Activated CD4-positive, alpha-beta T cell treated with anti-CD3 and anti-CD28 coated beads, Interleukin-2, amount 10 ng/mL, durations not matched to agents 7 days and 5 days (primary cell): ENCODE results near the gene MYO1E. TPM values are rescaled to one million over a fixed set of nuclear protein-coding genes. Genes with fewer than 3 reads are reported as not detected.
"Not testable (repeated sequence)": the region's sequence is repeated elsewhere in the genome, so short reads cannot be mapped to it uniquely, and the experiment has no call there.

ENCODE experiments used
- CTCF ChIA-PET: fragments of 350-600 bp; sonication (Branson Sonifier 250); formaldehyde crosslinking; loops from one replicate; lab custom pipeline; 2021; ENCODE audit warnings: antibody characterized with exemption; lab: Charles Lee
- POLR2A ChIA-PET: fragments of 350-600 bp; sonication (Branson Sonifier 250); formaldehyde crosslinking; loops from one replicate; lab custom pipeline; 2021; ENCODE audit warnings: antibody characterized with exemption; lab: Charles Lee
- DNase-seq: peaks from one replicate; pipeline ENCODE4 v3.0.0-alpha.2; 2020
- H3K27ac Mint-ChIP-seq: one replicate; pipeline ENCODE4 v1.8.0; 2021; ENCODE audit warnings: mild to moderate bottlenecking, moderate library complexity, mixed read lengths
- H3K27me3 Mint-ChIP-seq: one replicate; pipeline ENCODE4 v1.8.0; 2021; ENCODE audit warnings: mixed read lengths
- H3K36me3 Mint-ChIP-seq: one replicate; pipeline ENCODE4 v1.8.0; 2021; ENCODE audit warnings: low read depth, mixed read lengths
- H3K4me1 Mint-ChIP-seq: one replicate; pipeline ENCODE4 v1.8.0; 2021; ENCODE audit warnings: mixed read lengths
- H3K4me3 Mint-ChIP-seq: one replicate; pipeline ENCODE4 v1.8.0; 2021; ENCODE audit warnings: mild to moderate bottlenecking, moderate library complexity, mixed read lengths
- H3K9me3 Mint-ChIP-seq: one replicate; pipeline ENCODE4 v1.8.0; 2021; ENCODE audit warnings: mixed read lengths
- total RNA-seq, 2 experiments: library from RNA; stranded (reverse); gene quantifications; one replicate each; pipeline ENCODE4 v1.2.3, GENCODE V29; 2021

The MYO1E gene
- total RNA-seq, 2 experiments from 2014 or later, result 12.9 to 14.0 TPM

GRCh38 chr15:59292442-59293151 lies 80.1 kb downstream of the MYO1E start:
- no peaks in the 10 kb centered on the region for H3K36me3 Mint-ChIP-seq

DNA sequence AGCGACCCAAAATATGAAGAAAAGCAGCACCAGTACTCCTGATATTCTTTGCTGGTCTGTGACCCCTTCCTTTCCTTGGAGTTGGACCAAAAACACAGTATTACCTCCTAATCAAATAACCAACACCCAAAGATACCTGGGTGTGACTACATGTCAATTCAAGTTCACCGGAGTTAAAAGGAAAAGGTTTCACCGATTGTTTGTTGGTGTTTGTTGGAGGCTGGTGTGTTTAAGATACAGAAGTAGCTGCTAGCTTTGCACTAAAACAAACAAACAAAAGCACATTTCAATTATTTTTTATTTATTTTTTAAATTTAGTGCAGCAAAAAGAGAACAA lies 81.5 kb downstream of the MYO1E start:
- no peak for DNase-seq
- Mint-ChIP-seq H3K27ac (no peak overlapping the region), H3K36me3 (no peaks in the 10 kb centered on the region), H3K4me1 (no peaks in the 10 kb centered on the region), H3K4me3 (no peak overlapping the region), H3K9me3 (no peaks in the 10 kb centered on the region), H3K27me3 (peaks cover 10% of the 10 kb centered on the region)
- CTCF ChIA-PET, result interaction anchor here (1.2 kb wide), 1 partner anchor 14 kb away, joined by 3 read pairs; no protein-coding TSS in a partner anchor
- POLR2A ChIA-PET, result no interaction called here

More at GRCh38 chr15:59292442-59293151, 80.1 kb downstream of the MYO1E start:
- Mint-ChIP-seq H3K27ac (no peak overlapping the region), H3K27me3 (peaks cover 10% of the 10 kb centered on the region), H3K4me3 (no peak overlapping the region), H3K4me1 (peaks cover 2% of the 10 kb centered on the region), H3K9me3 (no peaks in the 10 kb centered on the region)
- ChIA-PET POLR2A (no interaction called here), CTCF (no interaction called here)
- DNase-seq, result no peak

DNA sequence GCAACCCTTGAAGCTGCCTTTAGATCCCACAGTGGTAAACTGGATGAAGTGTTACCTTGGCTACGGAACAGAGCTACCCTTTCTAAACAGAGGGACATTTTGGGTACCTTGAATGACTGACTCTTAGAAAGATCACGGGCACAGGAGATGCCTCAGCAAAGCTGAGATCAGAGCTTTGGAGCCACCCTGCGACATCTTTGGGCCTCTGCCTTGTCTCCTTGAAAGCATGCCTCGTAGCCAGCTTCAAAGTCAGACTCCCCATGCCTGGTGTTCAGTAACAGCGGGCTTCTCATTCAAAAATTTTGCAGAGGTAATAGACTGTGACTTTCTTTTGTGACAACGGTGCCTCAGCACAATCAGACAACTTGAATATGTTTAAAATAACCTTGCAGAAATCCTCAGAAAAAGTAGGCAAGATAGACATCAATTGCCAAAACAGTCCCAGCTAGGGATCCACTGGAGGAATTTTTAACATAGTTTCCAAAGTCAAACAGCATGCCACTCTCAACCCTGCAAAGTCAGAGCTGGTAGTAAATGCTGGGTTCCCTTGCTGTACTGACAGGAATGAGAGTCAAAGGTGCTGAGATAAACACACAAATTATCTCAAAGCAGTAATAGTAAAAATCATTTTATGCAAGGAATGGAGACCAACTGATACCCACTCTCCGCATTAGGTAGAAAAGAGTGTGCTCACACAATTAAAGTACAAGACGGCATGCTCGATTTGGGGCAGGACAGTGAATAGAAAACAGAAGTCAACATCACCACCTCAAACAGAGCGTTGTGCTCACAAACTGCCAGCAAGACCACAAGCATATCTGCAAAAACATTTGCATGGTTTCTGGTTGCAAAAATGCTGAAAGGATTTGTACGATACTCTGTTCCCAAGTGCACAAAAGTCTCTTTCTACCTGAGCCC lies 82.1 kb downstream of the MYO1E start:
- H3K4me1 Mint-ChIP-seq, result no peaks in the 10 kb centered on the region
- H3K27ac Mint-ChIP-seq, result no peak overlapping the region
- peaks cover 10% of the 10 kb centered on the region for H3K27me3 Mint-ChIP-seq
- CTCF ChIA-PET, result interaction anchor here (1.2 to 1.7 kb wide), 2 partner anchors 13 to 35 kb away, joined by 3 read pairs; no protein-coding TSS in a partner anchor
- POLR2A ChIA-PET, result no interaction called here
- H3K36me3 Mint-ChIP-seq, result no peaks in the 10 kb centered on the region
- DNase-seq, result no peak
- no peaks in the 10 kb centered on the region for H3K9me3 Mint-ChIP-seq
- H3K4me3 Mint-ChIP-seq, result no peak overlapping the region

GRCh38 chr15:59289574-59289973 lies 83.1 kb downstream of the MYO1E start:
- POLR2A ChIA-PET, result no interaction called here
- H3K36me3 Mint-ChIP-seq, result no peaks in the 10 kb centered on the region

GRCh38 chr15:59283717-59284391 lies 88.8 kb downstream of the MYO1E start:
- Mint-ChIP-seq H3K9me3 (no peaks in the 10 kb centered on the region), H3K4me1 (peaks cover 9% of the 10 kb centered on the region), H3K4me3 (no peak overlapping the region), H3K36me3 (no peaks in the 10 kb centered on the region), H3K27ac (no peak overlapping the region), H3K27me3 (peaks cover 16% of the 10 kb centered on the region)
- CTCF ChIA-PET, result interaction anchor here (1.1 to 2.6 kb wide), 2 partner anchors 11 to 42 kb away, joined by 4 to 13 read pairs; no protein-coding TSS in a partner anchor
- POLR2A ChIA-PET, result interaction anchor here (0.5 kb wide), 1 partner anchor 16 kb away, joined by 3 read pairs; no protein-coding TSS in a partner anchor
- DNase-seq, result no peak

More at GRCh38 chr15:59289574-59289973, 83.1 kb downstream of the MYO1E start:
- H3K27ac Mint-ChIP-seq, result no peak overlapping the region
- H3K9me3 Mint-ChIP-seq, result no peaks in the 10 kb centered on the region
- H3K4me3 Mint-ChIP-seq, result no peak overlapping the region
- H3K27me3 Mint-ChIP-seq, result peaks cover 10% of the 10 kb centered on the region
- DNase-seq, result no peak
- H3K4me1 Mint-ChIP-seq, result no peaks in the 10 kb centered on the region
- CTCF ChIA-PET, result interaction anchor here (1.7 kb wide), 1 partner anchor 36 kb away, joined by 3 read pairs; no protein-coding TSS in a partner anchor

- H3K4me3 Mint-ChIP-seq, result peak overlapping the region; percentile 22
- no peaks in the 10 kb centered on the region for H3K9me3 Mint-ChIP-seq
- H3K27me3 Mint-ChIP-seq, result peaks cover 26% of the 10 kb centered on the region
- no peak for DNase-seq
- no peaks in the 10 kb centered on the region for H3K36me3 Mint-ChIP-seq
- ChIA-PET POLR2A (no interaction called here), CTCF (no interaction called here)
- no peak overlapping the region for H3K27ac Mint-ChIP-seq
- H3K4me1 Mint-ChIP-seq, result peaks cover 9% of the 10 kb centered on the region
Measured at GRCh38 chr15:59282515-59283337, 89.9 kb downstream of the MYO1E start.

DNA sequence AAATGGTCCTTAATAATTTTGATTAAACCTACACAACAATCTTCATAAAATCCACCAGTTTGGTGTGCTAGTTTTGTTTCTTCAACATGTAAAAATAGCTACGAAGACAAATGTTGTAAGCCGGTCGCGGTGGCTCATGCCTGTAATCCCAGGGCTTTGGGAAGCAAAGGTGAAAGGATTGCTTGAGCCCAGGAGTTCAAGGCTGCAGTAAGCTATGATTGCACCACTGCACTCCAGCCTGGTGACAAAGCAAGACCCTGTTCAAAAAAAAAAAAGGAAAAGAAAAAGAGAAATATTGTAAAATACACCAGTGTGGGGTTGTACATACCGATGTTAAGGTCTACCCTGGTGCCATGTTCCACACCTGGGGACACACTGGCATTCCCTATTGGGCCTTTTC lies 91.0 kb downstream of the MYO1E start:
- ChIA-PET POLR2A (no interaction called here), CTCF (interaction anchor here (1.9 kb wide), 1 partner anchor 19 kb away, joined by 6 read pairs; no protein-coding TSS in a partner anchor)
- H3K27me3 Mint-ChIP-seq, result peaks cover 29% of the 10 kb centered on the region

DNA sequence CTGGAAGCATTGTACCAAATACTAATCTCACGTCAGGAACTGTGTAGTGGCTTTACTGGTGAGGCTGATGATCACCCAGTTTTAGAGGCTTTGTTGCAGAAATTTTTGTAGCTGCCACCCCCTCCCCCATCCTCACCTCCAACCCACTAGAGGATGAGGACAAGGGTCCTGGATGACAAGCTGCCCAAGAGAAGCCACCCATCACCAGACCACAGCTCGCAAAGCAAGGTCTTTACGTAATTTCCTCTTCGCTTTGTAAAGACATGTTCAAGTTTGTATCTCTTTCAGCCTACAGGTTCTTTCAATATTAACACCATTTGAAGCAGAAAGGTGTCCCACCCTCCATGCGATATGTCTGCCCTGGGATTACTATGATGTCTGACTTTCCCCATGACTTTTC lies 91.8 kb downstream of the MYO1E start:
- no peaks in the 10 kb centered on the region for H3K36me3 Mint-ChIP-seq
- ChIA-PET POLR2A (no interaction called here), CTCF (interaction anchor here (1.0 to 1.9 kb wide), 3 partner anchors 16 to 25 kb away, joined by 3 to 6 read pairs (median 3); no protein-coding TSS in a partner anchor)
- no peaks in the 10 kb centered on the region for H3K9me3 Mint-ChIP-seq
- H3K27me3 Mint-ChIP-seq, result peaks cover 31% of the 10 kb centered on the region
- H3K4me3 Mint-ChIP-seq, result no peak overlapping the region
- H3K4me1 Mint-ChIP-seq, result peaks cover 19% of the 10 kb centered on the region
- H3K27ac Mint-ChIP-seq, result no peak overlapping the region
- DNase-seq, result no peak

More for the DNA sequence above, 91.0 kb downstream of the MYO1E start:
- H3K36me3 Mint-ChIP-seq, result no peaks in the 10 kb centered on the region
- H3K9me3 Mint-ChIP-seq, result no peaks in the 10 kb centered on the region
- DNase-seq, result no peak
- no peak overlapping the region for H3K27ac Mint-ChIP-seq
- no peak overlapping the region for H3K4me3 Mint-ChIP-seq
- H3K4me1 Mint-ChIP-seq, result peaks cover 11% of the 10 kb centered on the region

DNA sequence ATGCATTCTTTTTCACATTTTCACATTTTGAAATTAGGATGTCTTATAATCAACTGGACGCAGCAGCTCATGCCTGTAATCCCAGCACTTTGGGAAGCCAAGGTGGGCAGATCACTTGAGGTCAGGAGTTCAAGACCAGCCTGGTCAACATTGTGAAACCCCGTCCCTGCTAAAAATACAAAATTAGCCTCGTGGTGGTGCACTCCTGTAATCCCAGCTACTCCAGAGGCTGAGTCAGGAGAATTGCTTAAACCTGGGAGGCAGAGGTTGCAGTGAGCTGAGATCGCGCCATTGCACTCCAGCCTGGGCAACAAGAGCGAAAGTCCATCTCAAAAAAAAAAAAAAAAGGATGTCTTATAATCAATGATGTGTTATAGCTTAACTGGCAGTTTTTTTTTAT lies 92.4 kb downstream of the MYO1E start:
- H3K27me3 Mint-ChIP-seq, result peaks cover 31% of the 10 kb centered on the region
- DNase-seq, H3K27ac Mint-ChIP-seq, H3K4me3 Mint-ChIP-seq, H3K9me3 Mint-ChIP-seq, POLR2A ChIA-PET, H3K36me3 Mint-ChIP-seq: not testable (repeated sequence)
- peaks cover 21% of the 10 kb centered on the region for H3K4me1 Mint-ChIP-seq
- CTCF ChIA-PET, result interaction anchor here (0.7 to 2.1 kb wide), 5 partner anchors 8 to 58 kb away, joined by 3 to 6 read pairs (median 3); no protein-coding TSS in a partner anchor

- Mint-ChIP-seq H3K4me1 (peaks cover 34% of the 10 kb centered on the region), H3K4me3 (no peak overlapping the region), H3K27me3 (peaks cover 31% of the 10 kb centered on the region), H3K27ac (no peak overlapping the region), H3K9me3 (no peaks in the 10 kb centered on the region), H3K36me3 (no peaks in the 10 kb centered on the region)
- no peak for DNase-seq
- POLR2A ChIA-PET, result no interaction called here
- CTCF ChIA-PET, result interaction anchor here (2.1 kb wide), 1 partner anchor 9 kb away, joined by 5 read pairs; no protein-coding TSS in a partner anchor
Measured at GRCh38 chr15:59279023-59279422, 93.6 kb downstream of the MYO1E start.

DNA sequence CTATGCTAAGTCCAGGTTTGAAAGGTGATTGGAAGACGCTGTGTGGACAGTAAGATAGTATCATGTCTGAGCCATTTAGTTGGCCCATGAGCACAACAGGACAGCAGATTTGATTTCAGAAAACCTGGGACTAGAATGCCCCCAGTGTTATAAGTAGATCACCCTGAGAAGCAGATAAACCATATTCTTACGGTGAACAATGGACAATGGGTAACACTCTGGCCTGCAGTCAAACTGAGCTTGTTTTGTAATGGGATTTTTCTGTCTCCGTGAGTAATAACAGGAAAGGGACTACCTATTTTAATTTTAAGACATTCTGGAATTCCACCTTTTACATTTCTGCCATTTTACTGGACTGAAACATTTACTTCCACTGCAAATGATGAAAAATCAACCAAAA lies 94.6 kb downstream of the MYO1E start:
- H3K27ac Mint-ChIP-seq, result no peak overlapping the region
- DNase-seq, result no peak
- peaks cover 31% of the 10 kb centered on the region for H3K27me3 Mint-ChIP-seq
- peaks cover 39% of the 10 kb centered on the region for H3K4me1 Mint-ChIP-seq
- H3K4me3 Mint-ChIP-seq, result no peak overlapping the region
- ChIA-PET CTCF (no interaction called here), POLR2A (no interaction called here)
- no peaks in the 10 kb centered on the region for H3K36me3 Mint-ChIP-seq
- no peaks in the 10 kb centered on the region for H3K9me3 Mint-ChIP-seq
